Heart right ventricle (tissue), 16 donors: ENCODE data around the gene KCTD15. TPM values are rescaled to one million over a fixed set of nuclear protein-coding genes. Genes with fewer than 3 reads are reported as not detected.

ENCODE experiments used
- ATAC-seq, 8 donors: fragments of 200-7000 bp; cut with Tn5 transposase; one replicate each; pipeline ENCODE4 v1.9.1; 2020; ENCODE audit warnings: mild to moderate bottlenecking in 8 of 8, moderate library complexity in 8 of 8, moderate number of reproducible peaks in 1 of 8
- DNase-seq, 2 donors: peaks; one replicate each; pipeline ENCODE4 v3.0.0-alpha.2; 2020
- H3K27ac ChIP-seq, 10 donors: fragments of 200-600 bp; sonication (generic) in 2 of 10; one replicate each; pipeline versions ENCODE4 v1.5.0 to v1.8.0; 2020 to 2022; ENCODE audit warnings: mild to moderate bottlenecking in 3 of 10
- H3K27me3 ChIP-seq, 7 donors: fragments of 200-600 bp; one replicate each; pipeline ENCODE4 v1.8.0; 2021 to 2022; ENCODE audit warnings: mild to moderate bottlenecking in 2 of 7
- H3K36me3 ChIP-seq, 9 donors: fragments of 200-600 bp; sonication (generic) in 1 of 9; one replicate each; pipeline versions ENCODE4 v1.5.0 to v1.8.0; 2020 to 2022; ENCODE audit warnings: mild to moderate bottlenecking in 2 of 9
- H3K4me1 ChIP-seq, 9 donors: fragments of 200-600 bp; sonication (generic) in 1 of 9; one replicate each; pipeline versions ENCODE4 v1.5.0 to v1.8.0; 2020 to 2022; ENCODE audit warnings: mild to moderate bottlenecking in 4 of 9
- H3K4me3 ChIP-seq, 10 donors: fragments of 200-600 bp; sonication (generic) in 2 of 10; one replicate each; pipeline versions ENCODE4 v1.5.0 to v1.8.0; 2020 to 2022; ENCODE audit warnings: mild to moderate bottlenecking in 7 of 10, moderate library complexity in 2 of 10
- H3K9me3 ChIP-seq, 11 donors: fragments of 200-600 bp in 10 of 11; sonication (generic) in 2 of 11; one replicate each; pipeline versions ENCODE4 v1.5.0 to v1.8.0; 2013 to 2022; ENCODE audit warnings: mild to moderate bottlenecking in 2 of 11, control low read depth in 1 of 11, moderate library complexity in 1 of 11
- CTCF ChIP-seq, 9 donors: fragments of 200-600 bp; sonication (generic) in 2 of 9; IDR thresholded peaks; one replicate each; pipeline versions ENCODE4 v1.5.0 to v1.8.0; 2021 to 2022; ENCODE audit warnings: antibody characterized with exemption in 9 of 9, mild to moderate bottlenecking in 5 of 9, moderate library complexity in 1 of 9
- WGBS, 2 donors: extraction: QIAGEN DNeasy Blood & Tissue Kit; methylation state at CpG; one replicate each; pipeline ENCODE4 v1.1.7; 2013; ENCODE audit warnings: inconsistent platforms in 1 of 2; 5-methylcytosine and 5-hydroxymethylcytosine counted together
- intact Hi-C, 10 donors: fragments of 100-400 bp; cut with DNase I; formaldehyde crosslinking; loops; one replicate each; pipeline versions ENCODE4 v1.11.1 to v1.14.2; 2022
- polyA plus RNA-seq, 2 donors: library from polyadenylated mRNA; stranded (reverse); fragments of 200-250 nt; gene quantifications; one replicate each; pipeline ENCODE4 v1.2.3, GENCODE V29; 2013
- total RNA-seq, 10 donors: library from RNA; stranded (reverse); fragmentation: NEBNext Ultra II Directional in 3 of 10; extraction: Animal tissue kit (Norgen Biotek cat#: 25700) in 3 of 10; gene quantifications; one replicate each; pipeline versions ENCODE4 v1.2.1 to v1.2.4, GENCODE V29; 2021 to 2023
- donor health status: Arrhythmogenic right ventricular cardiomyopathy.
- donor health status: ischemic (EF 13 %, LVEDD 7.1; RV severe dilation, severe dysfunction).
- donor health status: healthy with polysubstance abuse.
- donor health status: DM: no; HTN: yes; CAD: no.
- donor health status: DM: no; HTN: no; CAD: no.
- donor health status: ischemic (EF 25% LVEDD 6.9; RV normal size, moderate dysfunction).
- donor health status: ischemic (EF 25% LVEDD 5.7; RV mildly dilated, moderate dysfunction).
- donor health status: healthy.
- donor health status: DM: yes; HTN: yes; CAD: no.
- donor health status: Ischemic cardiomyopathy.
- donor health status: ischemic (EF 35%, LVEDD 5.7; RV mildly dilated, moderate dysfunction).
- donor health status: nonischemic (EF 11% LVEDD 7.7; RV severe dilation, severe dysfunction).
- donor health status: DM: yes; HTN: yes; CAD: no.
- donor health status: PGD.
- donor health status: ischemic (EF 29% LVEDD 5.4; RV normal size, mild dysfunction).
- donor health status: nonischemic (EF 23%, LVEDD 6.1; RV moderate dilation, normal function).

The KCTD15 gene
- total and polyA plus RNA-seq, 12 donors = 3.5 to 22.5 (median 7.5) TPM

GRCh38 chr19:33772102-33772857, 24.4 kb upstream of the KCTD15 start:
- Histone ChIP-seq H3K27me3 (peaks cover 0 to 49% (median 22%) of the 10 kb centered on the region in 7 donors), H3K36me3 (no peaks in the 10 kb centered on the region), H3K27ac (no peak overlapping the region), H3K9me3 (no peaks in the 10 kb centered on the region), H3K4me3 (no peak overlapping the region), H3K4me1 (no peaks in the 10 kb centered on the region)
- intact Hi-C loops = loop anchor here in 7 of 10 donors (5.0 to 10.0 kb wide), 5 partner anchors 340 to 537 kb away; no protein-coding TSS in a partner anchor
- no peak for TF ChIP-seq CTCF (IDR thresholded peaks at IDR 0.05)
- 94 to 95% methylated on average over 69 to 72 of the region's 72 CpGs for WGBS, 2 donors
- ATAC-seq = no peak
- DNase-seq = no peak

DNA sequence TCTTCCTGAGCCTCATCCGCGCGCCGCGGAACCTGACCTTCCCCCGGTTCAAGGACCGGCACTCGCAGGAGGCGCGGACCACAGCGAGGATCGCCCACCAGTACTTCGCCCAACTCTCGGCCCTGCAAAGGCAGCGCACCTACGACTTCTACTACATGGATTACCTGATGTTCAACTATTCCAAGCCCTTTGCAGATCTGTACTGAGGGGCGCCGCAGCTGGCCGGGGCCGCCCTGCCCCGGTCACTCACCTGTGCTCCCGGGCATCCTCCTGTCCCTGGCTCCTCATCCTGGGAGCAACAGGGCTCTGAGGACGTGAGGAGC, 23.9 kb upstream of the KCTD15 start:
- intact Hi-C loops = loop anchor here in 7 of 10 donors (5.0 to 10.0 kb wide), 5 partner anchors 341 to 538 kb away; no protein-coding TSS in a partner anchor
- ATAC-seq = no peak
- 92 to 93% methylated on average over 23 of the region's 23 CpGs for WGBS, 2 donors
- H3K27me3 ChIP-seq = peaks cover 0 to 50% (median 27%) of the 10 kb centered on the region in 7 donors
- H3K4me3 ChIP-seq = no peak overlapping the region
- no peak for TF ChIP-seq CTCF (IDR thresholded peaks at IDR 0.05)
- H3K27ac ChIP-seq = no peak overlapping the region
- peaks cover 0 to 2% (median 0%) of the 10 kb centered on the region in 9 donors for H3K4me1 ChIP-seq
- H3K9me3 ChIP-seq = no peaks in the 10 kb centered on the region
- DNase-seq = no peak
- H3K36me3 ChIP-seq = no peaks in the 10 kb centered on the region

GRCh38 chr19:33773704-33774624, 22.7 kb upstream of the KCTD15 start:
- H3K27me3 ChIP-seq = peaks cover 0 to 46% (median 33%) of the 10 kb centered on the region in 7 donors
- no peaks in the 10 kb centered on the region for H3K36me3 ChIP-seq
- no peak overlapping the region for H3K4me3 ChIP-seq
- TF ChIP-seq CTCF (IDR thresholded peaks at IDR 0.05) = no peak
- peaks cover 0 to 8% (median 4%) of the 10 kb centered on the region in 9 donors for H3K4me1 ChIP-seq
- 41 to 43% methylated on average over 6 of the region's 6 CpGs for WGBS, 2 donors
- intact Hi-C loops = loop anchor here in 7 of 10 donors (5.0 to 10.0 kb wide), 5 partner anchors 342 to 539 kb away; no protein-coding TSS in a partner anchor
- DNase-seq = no peak
- ATAC-seq = no peak
- H3K27ac ChIP-seq = no peak overlapping the region
- no peaks in the 10 kb centered on the region for H3K9me3 ChIP-seq

DNA sequence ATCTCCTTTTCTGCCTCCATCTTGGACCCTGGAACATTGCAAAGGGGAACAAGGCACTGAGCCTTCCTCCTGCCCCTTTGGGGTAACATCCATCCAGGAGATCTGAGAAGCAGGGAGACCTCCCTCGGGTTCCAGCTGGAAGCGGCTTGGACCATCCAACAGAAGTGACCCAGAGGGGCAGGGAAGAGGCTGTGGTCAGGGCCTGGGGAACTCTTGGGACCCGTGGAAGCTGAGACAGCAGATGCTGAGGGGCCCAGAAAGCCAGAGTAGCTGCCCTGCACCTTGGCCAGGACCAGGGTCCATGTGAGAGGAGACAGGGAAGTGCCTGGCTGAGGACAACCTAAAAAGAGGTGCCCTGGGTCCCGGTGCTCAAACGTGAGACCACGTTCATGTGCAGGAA, 21.9 kb upstream of the KCTD15 start:
- H3K9me3 ChIP-seq = no peaks in the 10 kb centered on the region
- WGBS, 2 donors = 70 to 73% methylated on average over 6 of the region's 6 CpGs
- H3K27ac ChIP-seq = no peak overlapping the region
- ATAC-seq (no peak), DNase-seq (no peak)
- no peak for TF ChIP-seq CTCF (IDR thresholded peaks at IDR 0.05)
- peaks cover 0 to 8% (median 4%) of the 10 kb centered on the region in 9 donors for H3K4me1 ChIP-seq
- peaks cover 0 to 47% (median 37%) of the 10 kb centered on the region in 7 donors for H3K27me3 ChIP-seq
- intact Hi-C loops = loop anchor here in 8 of 10 donors (5.0 to 10.0 kb wide), 9 partner anchors 223 to 540 kb away; no protein-coding TSS in a partner anchor
- H3K36me3 ChIP-seq = no peaks in the 10 kb centered on the region
- no peak overlapping the region for H3K4me3 ChIP-seq
